Neural cell (in vitro differentiated cells): ENCODE results near the gene ZNF750.

Experiments used
- CTCF ChIP-seq: fragments of 450-650 bp; IDR thresholded peaks from 2 replicates; pipeline ENCODE4 v1.5.1; 2014; ENCODE audit warnings: antibody characterized with exemption, mild to moderate bottlenecking, moderate library complexity; ENCODE audit not compliant: poor library complexity, severe bottlenecking
- EZH2 ChIP-seq: fragments of 200-600, 300-800 bp; shearing (Covaris generic), sonication (generic); IDR thresholded peaks from 2 replicates; pipeline ENCODE4 v1.6.1; 2014; ENCODE audit warnings: antibody characterized with exemption, low read length, borderline replicate concordance, mild to moderate bottlenecking; ENCODE audit not compliant: insufficient read depth, poor library complexity, severe bottlenecking
- POLR2AphosphoS5 ChIP-seq: IDR thresholded peaks from 2 replicates; pipeline ENCODE4 v1.6.1; 2012
- TAF1 ChIP-seq: IDR thresholded peaks from 2 replicates; pipeline ENCODE4 v1.6.1; 2012; ENCODE audit warnings: low read depth

- TF ChIP-seq EZH2 (no peak), POLR2AphosphoS5 (no peak), CTCF (no peak), TAF1 (no peak)
These were observed 609 bp upstream of the ZNF750 start for GRCh38 chr17:82840431-82840831.
